Measurements from ENCODE around the gene PRDM1.

Gene PRDM1

DNA sequence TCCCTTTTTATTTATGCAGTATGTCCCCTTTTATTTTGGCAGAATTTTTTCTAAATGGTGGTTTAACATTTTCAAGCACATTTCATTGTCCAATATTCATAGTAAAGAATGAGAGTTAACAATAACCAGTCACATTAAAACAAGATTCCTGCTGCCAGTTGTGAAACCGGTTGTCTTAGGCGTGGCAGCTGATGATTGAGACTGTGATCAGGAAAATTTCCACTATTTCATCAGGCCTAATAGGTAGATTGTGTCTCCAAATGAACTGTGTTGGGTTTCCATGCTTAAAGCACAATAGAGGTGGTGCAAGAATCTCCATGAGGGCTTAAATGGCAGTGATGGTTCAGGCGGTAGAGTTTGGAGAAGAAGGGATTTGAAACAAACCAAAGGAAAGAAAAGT, 15.3 kb downstream of the PRDM1 start:
- H3K4me3 Mint-ChIP-seq: peak overlapping the region; percentile 99
- no peaks in the 10 kb centered on the region for H3K9me3 Mint-ChIP-seq
- peaks cover 77% of the 10 kb centered on the region for H3K4me1 Mint-ChIP-seq
- peak overlapping the region; percentile 6 for H3K27ac Mint-ChIP-seq
- H3K36me3 Mint-ChIP-seq: peaks cover 13% of the 10 kb centered on the region
- no peaks in the 10 kb centered on the region for H3K27me3 Mint-ChIP-seq

GRCh38 chr6:106102034-106102433, 15.9 kb downstream of the PRDM1 start:
- Mint-ChIP-seq H3K9me3 (no peaks in the 10 kb centered on the region), H3K4me3 (peak overlapping the region; percentile 99), H3K4me1 (peaks cover 77% of the 10 kb centered on the region), H3K27me3 (no peaks in the 10 kb centered on the region), H3K27ac (peak overlapping the region; percentile 46), H3K36me3 (peaks cover 18% of the 10 kb centered on the region)

- Mint-ChIP-seq H3K4me3 (peak overlapping the region; percentile 76), H3K27me3 (no peaks in the 10 kb centered on the region), H3K9me3 (no peaks in the 10 kb centered on the region), H3K4me1 (peaks cover 74% of the 10 kb centered on the region), H3K36me3 (peaks cover 23% of the 10 kb centered on the region), H3K27ac (no peak overlapping the region)
Observed at GRCh38 chr6:106102967-106103727, 17.0 kb downstream of the PRDM1 start.

- Mint-ChIP-seq H3K27me3 (no peaks in the 10 kb centered on the region), H3K4me1 (peaks cover 69% of the 10 kb centered on the region), H3K27ac (peak overlapping the region; percentile 55), H3K36me3 (peaks cover 24% of the 10 kb centered on the region), H3K9me3 (no peaks in the 10 kb centered on the region), H3K4me3 (peak overlapping the region; percentile 76)
Observed at GRCh38 chr6:106103728-106104109, 17.6 kb downstream of the PRDM1 start.

DNA sequence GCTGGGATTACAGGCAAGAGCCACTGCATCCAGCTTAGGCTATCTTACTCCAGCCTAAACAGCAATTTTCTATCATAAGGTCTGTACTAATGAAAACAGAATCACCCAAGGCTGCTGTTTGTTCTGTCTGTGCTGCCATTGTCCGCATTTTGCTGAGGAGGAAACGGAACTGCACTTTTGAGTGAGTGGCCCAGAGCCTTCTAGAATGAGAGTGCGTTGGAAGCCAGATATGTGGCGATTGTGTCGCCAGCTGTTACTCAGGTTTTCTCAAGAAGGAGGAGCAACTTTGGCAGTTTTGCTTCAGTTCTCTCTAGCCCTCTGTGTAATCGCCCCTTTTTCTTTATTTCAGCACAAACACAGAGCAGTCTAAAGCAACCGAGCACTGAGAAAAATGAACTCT, 18.3 kb downstream of the PRDM1 start:
- H3K4me1 Mint-ChIP-seq: peaks cover 61% of the 10 kb centered on the region
- no peak overlapping the region for H3K4me3 Mint-ChIP-seq
- H3K27ac Mint-ChIP-seq: no peak overlapping the region
- no peaks in the 10 kb centered on the region for H3K9me3 Mint-ChIP-seq
- H3K36me3 Mint-ChIP-seq: peaks cover 24% of the 10 kb centered on the region
- no peaks in the 10 kb centered on the region for H3K27me3 Mint-ChIP-seq

GRCh38 chr6:106104941-106105340, 18.8 kb downstream of the PRDM1 start:
- peaks cover 24% of the 10 kb centered on the region for H3K36me3 Mint-ChIP-seq

DNA sequence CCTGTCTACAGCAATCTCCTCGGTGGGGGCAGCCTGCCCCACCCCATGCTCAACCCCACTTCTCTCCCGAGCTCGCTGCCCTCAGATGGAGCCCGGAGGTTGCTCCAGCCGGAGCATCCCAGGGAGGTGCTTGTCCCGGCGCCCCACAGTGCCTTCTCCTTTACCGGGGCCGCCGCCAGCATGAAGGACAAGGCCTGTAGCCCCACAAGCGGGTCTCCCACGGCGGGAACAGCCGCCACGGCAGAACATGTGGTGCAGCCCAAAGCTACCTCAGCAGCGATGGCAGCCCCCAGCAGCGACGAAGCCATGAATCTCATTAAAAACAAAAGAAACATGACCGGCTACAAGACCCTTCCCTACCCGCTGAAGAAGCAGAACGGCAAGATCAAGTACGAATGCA, 19.4 kb downstream of the PRDM1 start:
- H3K27ac Mint-ChIP-seq: no peak overlapping the region
- no peaks in the 10 kb centered on the region for H3K9me3 Mint-ChIP-seq
- no peaks in the 10 kb centered on the region for H3K27me3 Mint-ChIP-seq
- peaks cover 24% of the 10 kb centered on the region for H3K36me3 Mint-ChIP-seq
- peaks cover 52% of the 10 kb centered on the region for H3K4me1 Mint-ChIP-seq
- H3K4me3 Mint-ChIP-seq: no peak overlapping the region

More at GRCh38 chr6:106104941-106105340, 18.8 kb downstream of the PRDM1 start:
- Mint-ChIP-seq H3K4me3 (peak overlapping the region; percentile 11), H3K4me1 (peaks cover 57% of the 10 kb centered on the region), H3K27ac (no peak overlapping the region), H3K9me3 (no peaks in the 10 kb centered on the region), H3K27me3 (no peaks in the 10 kb centered on the region)

DNA sequence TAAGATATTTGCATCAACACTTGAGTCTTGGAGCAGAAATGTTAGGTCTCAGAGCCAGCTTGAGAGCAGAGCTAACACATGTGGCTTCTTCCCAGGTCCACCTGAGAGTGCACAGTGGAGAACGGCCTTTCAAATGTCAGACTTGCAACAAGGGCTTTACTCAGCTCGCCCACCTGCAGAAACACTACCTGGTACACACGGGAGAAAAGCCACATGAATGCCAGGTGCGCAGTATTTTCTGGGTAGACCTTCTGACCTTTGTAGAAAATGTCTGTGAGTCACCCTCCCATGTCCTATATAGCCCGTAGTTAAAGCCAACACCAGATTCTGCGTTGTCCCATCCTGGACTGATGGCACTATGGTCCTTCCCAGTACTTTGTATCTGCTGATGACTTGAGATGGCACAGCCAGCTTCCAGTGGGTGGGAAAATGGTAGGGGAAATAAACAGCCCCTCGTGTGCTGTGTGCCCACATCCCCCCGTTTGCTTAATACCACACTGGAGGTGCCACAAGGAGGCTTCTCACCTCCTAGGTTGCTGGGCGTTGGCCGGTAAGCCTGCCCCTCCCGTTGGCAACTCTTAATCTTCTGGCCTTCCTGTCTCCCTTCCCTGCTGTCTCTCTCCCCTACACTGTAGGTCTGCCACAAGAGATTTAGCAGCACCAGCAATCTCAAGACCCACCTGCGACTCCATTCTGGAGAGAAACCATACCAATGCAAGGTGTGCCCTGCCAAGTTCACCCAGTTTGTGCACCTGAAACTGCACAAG, 20.3 kb downstream of the PRDM1 start:
- Mint-ChIP-seq H3K4me1 (peaks cover 44% of the 10 kb centered on the region), H3K27ac (no peak overlapping the region), H3K27me3 (no peaks in the 10 kb centered on the region), H3K36me3 (peaks cover 20% of the 10 kb centered on the region), H3K4me3 (no peak overlapping the region), H3K9me3 (no peaks in the 10 kb centered on the region)

DNA sequence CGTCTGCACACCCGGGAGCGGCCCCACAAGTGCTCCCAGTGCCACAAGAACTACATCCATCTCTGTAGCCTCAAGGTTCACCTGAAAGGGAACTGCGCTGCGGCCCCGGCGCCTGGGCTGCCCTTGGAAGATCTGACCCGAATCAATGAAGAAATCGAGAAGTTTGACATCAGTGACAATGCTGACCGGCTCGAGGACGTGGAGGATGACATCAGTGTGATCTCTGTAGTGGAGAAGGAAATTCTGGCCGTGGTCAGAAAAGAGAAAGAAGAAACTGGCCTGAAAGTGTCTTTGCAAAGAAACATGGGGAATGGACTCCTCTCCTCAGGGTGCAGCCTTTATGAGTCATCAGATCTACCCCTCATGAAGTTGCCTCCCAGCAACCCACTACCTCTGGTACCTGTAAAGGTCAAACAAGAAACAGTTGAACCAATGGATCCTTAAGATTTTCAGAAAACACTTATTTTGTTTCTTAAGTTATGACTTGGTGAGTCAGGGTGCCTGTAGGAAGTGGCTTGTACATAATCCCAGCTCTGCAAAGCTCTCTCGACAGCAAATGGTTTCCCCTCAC, 21.0 kb downstream of the PRDM1 start:
- H3K9me3 Mint-ChIP-seq: no peaks in the 10 kb centered on the region

GRCh38 chr6:106108129-106108528, 22.0 kb downstream of the PRDM1 start:
- peaks cover 46% of the 10 kb centered on the region for H3K4me1 Mint-ChIP-seq
- H3K27me3 Mint-ChIP-seq: no peaks in the 10 kb centered on the region
- peaks cover 20% of the 10 kb centered on the region for H3K36me3 Mint-ChIP-seq
- H3K4me3 Mint-ChIP-seq: no peak overlapping the region
- no peaks in the 10 kb centered on the region for H3K9me3 Mint-ChIP-seq
- no peak overlapping the region for H3K27ac Mint-ChIP-seq

More for the DNA sequence above, 21.0 kb downstream of the PRDM1 start:
- Mint-ChIP-seq H3K36me3 (peaks cover 20% of the 10 kb centered on the region), H3K27me3 (no peaks in the 10 kb centered on the region), H3K4me3 (no peak overlapping the region), H3K27ac (no peak overlapping the region), H3K4me1 (peaks cover 46% of the 10 kb centered on the region)

DNA sequence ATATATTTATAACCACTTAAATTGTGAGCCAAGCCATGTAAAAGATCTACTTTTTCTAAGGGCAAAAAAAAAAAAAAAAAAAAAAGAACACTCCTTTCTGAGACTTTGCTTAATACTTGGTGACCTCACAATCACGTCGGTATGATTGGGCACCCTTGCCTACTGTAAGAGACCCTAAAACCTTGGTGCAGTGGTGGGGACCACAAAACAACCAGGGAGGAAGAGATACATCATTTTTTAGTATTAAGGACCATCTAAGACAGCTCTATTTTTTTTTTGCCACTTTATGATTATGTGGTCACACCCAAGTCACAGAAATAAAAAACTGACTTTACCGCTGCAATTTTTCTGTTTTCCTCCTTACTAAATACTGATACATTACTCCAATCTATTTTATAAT, 22.9 kb downstream of the PRDM1 start:
- Mint-ChIP-seq H3K27me3 (no peaks in the 10 kb centered on the region), H3K36me3 (peaks cover 18% of the 10 kb centered on the region), H3K9me3 (no peaks in the 10 kb centered on the region), H3K27ac (no peak overlapping the region), H3K4me1 (peaks cover 46% of the 10 kb centered on the region), H3K4me3 (no peak overlapping the region)

- peaks cover 14% of the 10 kb centered on the region for H3K36me3 Mint-ChIP-seq
- peaks cover 50% of the 10 kb centered on the region for H3K4me1 Mint-ChIP-seq
- no peak overlapping the region for H3K4me3 Mint-ChIP-seq
- H3K9me3 Mint-ChIP-seq: no peaks in the 10 kb centered on the region
- no peak overlapping the region for H3K27ac Mint-ChIP-seq
- H3K27me3 Mint-ChIP-seq: no peaks in the 10 kb centered on the region
Observed at GRCh38 chr6:106110164-106110826, 24.2 kb downstream of the PRDM1 start.

GRCh38 chr6:106112433-106112832, 26.3 kb downstream of the PRDM1 start:
- no peaks in the 10 kb centered on the region for H3K27me3 Mint-ChIP-seq
- no peaks in the 10 kb centered on the region for H3K9me3 Mint-ChIP-seq
- peaks cover 52% of the 10 kb centered on the region for H3K4me1 Mint-ChIP-seq
- peak overlapping the region; percentile 20 for H3K4me3 Mint-ChIP-seq
- H3K36me3 Mint-ChIP-seq: peaks cover 5% of the 10 kb centered on the region
- peak overlapping the region; percentile 18 for H3K27ac Mint-ChIP-seq

DNA sequence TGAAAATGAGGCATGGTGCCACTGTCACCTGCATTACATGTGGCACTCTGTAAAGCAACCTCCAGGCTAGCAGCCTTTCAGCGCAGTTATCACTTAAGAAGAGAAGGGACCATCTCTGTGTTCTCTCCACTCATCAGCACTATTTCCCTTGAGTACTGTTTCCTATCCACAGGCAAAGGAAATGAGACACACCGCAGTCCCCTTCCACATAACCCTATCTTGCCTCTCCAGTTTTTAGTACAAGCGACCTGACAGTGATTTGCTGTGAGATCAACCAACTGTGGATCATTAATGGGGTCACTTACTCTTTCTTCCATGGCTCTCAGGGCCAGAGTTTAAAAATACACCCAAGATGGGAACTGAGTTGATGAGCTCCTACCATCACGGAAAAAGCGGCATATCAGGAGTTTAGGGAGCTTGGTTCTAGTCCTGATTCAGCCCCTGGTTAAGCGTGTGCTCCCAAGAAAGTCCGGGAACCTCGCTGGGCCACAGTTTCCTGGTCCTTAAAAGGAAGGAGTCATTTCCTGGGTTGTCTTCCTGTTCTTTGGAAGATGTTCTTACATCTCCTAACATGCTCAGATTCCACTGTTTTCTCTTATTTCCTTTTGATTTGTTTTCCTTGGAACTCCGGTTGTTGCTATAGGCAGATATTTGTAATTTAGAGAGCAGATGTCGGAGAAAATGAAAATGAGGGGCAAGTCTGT, 27.3 kb downstream of the PRDM1 start:
- Mint-ChIP-seq H3K4me3 (no peak overlapping the region), H3K27ac (peak overlapping the region; percentile 79), H3K27me3 (no peaks in the 10 kb centered on the region), H3K9me3 (no peaks in the 10 kb centered on the region), H3K36me3 (no peaks in the 10 kb centered on the region), H3K4me1 (peaks cover 55% of the 10 kb centered on the region)

GRCh38 chr6:106114492-106114891, 28.4 kb downstream of the PRDM1 start:
- peak overlapping the region; percentile 55 for H3K27ac Mint-ChIP-seq
- peaks cover 65% of the 10 kb centered on the region for H3K4me1 Mint-ChIP-seq
- H3K27me3 Mint-ChIP-seq: no peaks in the 10 kb centered on the region
- no peak overlapping the region for H3K4me3 Mint-ChIP-seq
- no peaks in the 10 kb centered on the region for H3K9me3 Mint-ChIP-seq
- no peaks in the 10 kb centered on the region for H3K36me3 Mint-ChIP-seq

Measured in activated naive CD4-positive, alpha-beta T cell treated with anti-CD3 and anti-CD28 coated beads, Interleukin-2, amount 50 U/mL, for 24 hours (primary cell).